Measurements from ENCODE around the gene ANXA2.
A peak's percentile ranks its signal among the peaks of the same experiment; 100 is the strongest.
"Not testable (repeated sequence)": the region's sequence is repeated elsewhere in the genome, so short reads cannot be mapped to it uniquely, and the experiment has no call there.

ANXA2 gene

GRCh38 chr15:60343221-60343970 lies 54.4 kb downstream of the ANXA2 start:
- TF ChIP-seq CTCF (conservative IDR thresholded peaks at IDR 0.05; ENCODE audit: control insufficient read depth, insufficient read depth, low read depth, low read length) = no peak
- no peak overlapping the region for H3K4me3 ChIP-seq (ENCODE audit: control insufficient read depth, low read depth, low read length)
- DNase-seq (ENCODE audit: low read depth) = peak; percentile 60

GRCh38 chr15:60340207-60340921 lies 57.4 kb downstream of the ANXA2 start:
- no peak for DNase-seq (ENCODE audit: low read depth)
- H3K4me3 ChIP-seq (ENCODE audit: control insufficient read depth, low read depth, low read length) = no peak overlapping the region
- TF ChIP-seq CTCF (conservative IDR thresholded peaks at IDR 0.05; ENCODE audit: control insufficient read depth, insufficient read depth, low read depth, low read length) = peak; percentile 29

GRCh38 chr15:60339236-60339635 lies 58.5 kb downstream of the ANXA2 start:
- H3K4me3 ChIP-seq (ENCODE audit: control insufficient read depth, low read depth, low read length) = no peak overlapping the region
- no peak for DNase-seq (ENCODE audit: low read depth)
- TF ChIP-seq CTCF (conservative IDR thresholded peaks at IDR 0.05; ENCODE audit: control insufficient read depth, insufficient read depth, low read depth, low read length) = no peak

GRCh38 chr15:60338810-60339209 lies 59.0 kb downstream of the ANXA2 start:
- H3K4me3 ChIP-seq (ENCODE audit: control insufficient read depth, low read depth, low read length) = no peak overlapping the region
- no peak for DNase-seq (ENCODE audit: low read depth)
- no peak for TF ChIP-seq CTCF (conservative IDR thresholded peaks at IDR 0.05; ENCODE audit: control insufficient read depth, insufficient read depth, low read depth, low read length)

- DNase-seq (ENCODE audit: low read depth) = no peak
- no peak overlapping the region for H3K4me3 ChIP-seq (ENCODE audit: control insufficient read depth, low read depth, low read length)
- no peak for TF ChIP-seq CTCF (conservative IDR thresholded peaks at IDR 0.05; ENCODE audit: control insufficient read depth, insufficient read depth, low read depth, low read length)
Measured at GRCh38 chr15:60337076-60337475, 60.7 kb downstream of the ANXA2 start.

GRCh38 chr15:60335296-60335695 lies 62.5 kb downstream of the ANXA2 start:
- DNase-seq (ENCODE audit: low read depth); H3K4me3 ChIP-seq (ENCODE audit: control insufficient read depth, low read depth, low read length): not testable (repeated sequence)

- TF ChIP-seq CTCF (conservative IDR thresholded peaks at IDR 0.05; ENCODE audit: control insufficient read depth, insufficient read depth, low read depth, low read length) = peak; percentile 80
- no peak overlapping the region for H3K4me3 ChIP-seq (ENCODE audit: control insufficient read depth, low read depth, low read length)
- peak; percentile 51 for DNase-seq (ENCODE audit: low read depth)
Measured at GRCh38 chr15:60328852-60329443, 68.8 kb downstream of the ANXA2 start.

All from fibroblast of mammary gland (primary cell).